ENCODE results near the gene THSD1. TPM values are rescaled to one million over a fixed set of nuclear protein-coding genes. Genes with fewer than 3 reads are reported as not detected.

The THSD1 gene
- total RNA-seq, 1 donor from 2014 or later: 14.9 TPM

GRCh38 chr13:52447354-52447753, 41.4 kb upstream of the THSD1 start:
- Histone ChIP-seq H3K27ac (no peak overlapping the region), H3K4me1 (peaks cover 38% of the 10 kb centered on the region), H3K36me3 (no peaks in the 10 kb centered on the region), H3K27me3 (ENCODE audit: low read depth) (no peaks in the 10 kb centered on the region), H3K4me3 (no peak overlapping the region), H3K9me3 (no peaks in the 10 kb centered on the region)
- no peak for ATAC-seq
- intact Hi-C loops (cut with DNase I): no loop called here
- TF ChIP-seq CTCF (IDR thresholded peaks at IDR 0.05): no peak
- DNase-seq: no peak

- no peak for TF ChIP-seq CTCF (IDR thresholded peaks at IDR 0.05)
- peaks cover 9% of the 10 kb centered on the region for H3K36me3 ChIP-seq
- no peak overlapping the region for H3K4me3 ChIP-seq
- intact Hi-C loops (cut with DNase I): no loop called here
- no peaks in the 10 kb centered on the region for H3K27me3 ChIP-seq (ENCODE audit: low read depth)
- ATAC-seq (no peak), DNase-seq (no peak)
- no peaks in the 10 kb centered on the region for H3K9me3 ChIP-seq
- peaks cover 38% of the 10 kb centered on the region for H3K4me1 ChIP-seq
- no peak overlapping the region for H3K27ac ChIP-seq
Measured at GRCh38 chr13:52446265-52446664, 40.3 kb upstream of the THSD1 start.

GRCh38 chr13:52432456-52432855, 26.5 kb upstream of the THSD1 start:
- peaks cover 81% of the 10 kb centered on the region for H3K36me3 ChIP-seq
- no peak overlapping the region for H3K4me3 ChIP-seq
- intact Hi-C loops (cut with DNase I): no loop called here
- no peak overlapping the region for H3K27ac ChIP-seq
- ATAC-seq (no peak), DNase-seq (no peak)
- peaks cover 11% of the 10 kb centered on the region for H3K4me1 ChIP-seq
- no peaks in the 10 kb centered on the region for H3K9me3 ChIP-seq
- TF ChIP-seq CTCF (IDR thresholded peaks at IDR 0.05): no peak
- no peaks in the 10 kb centered on the region for H3K27me3 ChIP-seq (ENCODE audit: low read depth)

GRCh38 chr13:52428295-52428694, 22.3 kb upstream of the THSD1 start:
- Histone ChIP-seq H3K9me3 (no peaks in the 10 kb centered on the region), H3K27me3 (ENCODE audit: low read depth) (no peaks in the 10 kb centered on the region), H3K36me3 (peaks cover 85% of the 10 kb centered on the region), H3K27ac (no peak overlapping the region), H3K4me1 (peaks cover 5% of the 10 kb centered on the region), H3K4me3 (no peak overlapping the region)
- intact Hi-C loops (cut with DNase I): no loop called here
- no peak for DNase-seq
- TF ChIP-seq CTCF (IDR thresholded peaks at IDR 0.05): no peak
- ATAC-seq: peak in 1 of 2 donors; percentile 73

- Histone ChIP-seq H3K36me3 (peaks cover 99% of the 10 kb centered on the region), H3K4me1 (no peaks in the 10 kb centered on the region), H3K27me3 (ENCODE audit: low read depth) (no peaks in the 10 kb centered on the region), H3K27ac (no peak overlapping the region), H3K9me3 (no peaks in the 10 kb centered on the region), H3K4me3 (no peak overlapping the region)
- TF ChIP-seq CTCF (IDR thresholded peaks at IDR 0.05): no peak
- intact Hi-C loops (cut with DNase I): no loop called here
- no peak for ATAC-seq
- DNase-seq: no peak
Measured at GRCh38 chr13:52421216-52421615, 15.2 kb upstream of the THSD1 start.

GRCh38 chr13:52419080-52419479, 13.1 kb upstream of the THSD1 start:
- Histone ChIP-seq H3K9me3 (no peaks in the 10 kb centered on the region), H3K36me3 (peaks cover 99% of the 10 kb centered on the region), H3K4me3 (no peak overlapping the region), H3K27me3 (ENCODE audit: low read depth) (no peaks in the 10 kb centered on the region), H3K27ac (no peak overlapping the region), H3K4me1 (no peaks in the 10 kb centered on the region)
- ATAC-seq: no peak
- intact Hi-C loops (cut with DNase I): no loop called here
- no peak for TF ChIP-seq CTCF (IDR thresholded peaks at IDR 0.05)
- DNase-seq: no peak
